ENCODE data around the gene ADAMTS3.

GRCh38 chr4:72432282-72432681, 136.7 kb downstream of the ADAMTS3 start:
- TF ChIP-seq, protein P1, sequence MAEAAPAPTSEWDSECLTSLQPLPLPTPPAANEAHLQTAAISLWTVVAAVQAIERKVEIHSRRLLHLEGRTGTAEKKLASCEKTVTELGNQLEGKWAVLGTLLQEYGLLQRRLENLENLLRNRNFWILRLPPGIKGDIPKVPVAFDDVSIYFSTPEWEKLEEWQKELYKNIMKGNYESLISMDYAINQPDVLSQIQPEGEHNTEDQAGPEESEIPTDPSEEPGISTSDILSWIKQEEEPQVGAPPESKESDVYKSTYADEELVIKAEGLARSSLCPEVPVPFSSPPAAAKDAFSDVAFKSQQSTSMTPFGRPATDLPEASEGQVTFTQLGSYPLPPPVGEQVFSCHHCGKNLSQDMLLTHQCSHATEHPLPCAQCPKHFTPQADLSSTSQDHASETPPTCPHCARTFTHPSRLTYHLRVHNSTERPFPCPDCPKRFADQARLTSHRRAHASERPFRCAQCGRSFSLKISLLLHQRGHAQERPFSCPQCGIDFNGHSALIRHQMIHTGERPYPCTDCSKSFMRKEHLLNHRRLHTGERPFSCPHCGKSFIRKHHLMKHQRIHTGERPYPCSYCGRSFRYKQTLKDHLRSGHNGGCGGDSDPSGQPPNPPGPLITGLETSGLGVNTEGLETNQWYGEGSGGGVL (tag by site-specific recombination; IDR thresholded peaks at IDR 0.05) = no peak
- TF ChIP-seq, protein P2, sequence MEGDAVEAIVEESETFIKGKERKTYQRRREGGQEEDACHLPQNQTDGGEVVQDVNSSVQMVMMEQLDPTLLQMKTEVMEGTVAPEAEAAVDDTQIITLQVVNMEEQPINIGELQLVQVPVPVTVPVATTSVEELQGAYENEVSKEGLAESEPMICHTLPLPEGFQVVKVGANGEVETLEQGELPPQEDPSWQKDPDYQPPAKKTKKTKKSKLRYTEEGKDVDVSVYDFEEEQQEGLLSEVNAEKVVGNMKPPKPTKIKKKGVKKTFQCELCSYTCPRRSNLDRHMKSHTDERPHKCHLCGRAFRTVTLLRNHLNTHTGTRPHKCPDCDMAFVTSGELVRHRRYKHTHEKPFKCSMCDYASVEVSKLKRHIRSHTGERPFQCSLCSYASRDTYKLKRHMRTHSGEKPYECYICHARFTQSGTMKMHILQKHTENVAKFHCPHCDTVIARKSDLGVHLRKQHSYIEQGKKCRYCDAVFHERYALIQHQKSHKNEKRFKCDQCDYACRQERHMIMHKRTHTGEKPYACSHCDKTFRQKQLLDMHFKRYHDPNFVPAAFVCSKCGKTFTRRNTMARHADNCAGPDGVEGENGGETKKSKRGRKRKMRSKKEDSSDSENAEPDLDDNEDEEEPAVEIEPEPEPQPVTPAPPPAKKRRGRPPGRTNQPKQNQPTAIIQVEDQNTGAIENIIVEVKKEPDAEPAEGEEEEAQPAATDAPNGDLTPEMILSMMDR (tag by site-specific recombination; IDR thresholded peaks at IDR 0.05) = no peak
- TF ChIP-seq ZBTB26 (tag by site-specific recombination; optimal IDR thresholded peaks at IDR 0.05) (no peak), ZNF155 (tag by site-specific recombination; IDR thresholded peaks at IDR 0.05) (no peak), TRIM28 (IDR thresholded peaks at IDR 0.05; ENCODE audit: borderline replicate concordance, low read length) (no peak), ZNF24 (tag by site-specific recombination; IDR thresholded peaks at IDR 0.05) (no peak), ZNF704 (tag by site-specific recombination; IDR thresholded peaks at IDR 0.05) (no peak), ZNF175 (tag by site-specific recombination; IDR thresholded peaks at IDR 0.05) (no peak), PATZ1 (tag by site-specific recombination; IDR thresholded peaks at IDR 0.05) (no peak), HOXA7 (CRISPR knock-in tag; IDR thresholded peaks at IDR 0.05; ENCODE audit: borderline replicate concordance) (no peak), ZNF16 (tag by site-specific recombination; IDR thresholded peaks at IDR 0.05; ENCODE audit: low read depth) (no peak), ZNF513 (tag by site-specific recombination; IDR thresholded peaks at IDR 0.05) (no peak)

Data from HEK293 (cell line).